HepG2 (cell line): ENCODE results near the gene BMAL1. TPM values are rescaled to one million over a fixed set of nuclear protein-coding genes. Genes with fewer than 3 reads are reported as not detected.

ENCODE experiments used
- ATAC-seq: fragments of 200-7000 bp; cut with Tn5 transposase; 3 replicates; pipeline ENCODE4 v1.9.1; 2020; ENCODE audit warnings: mild to moderate bottlenecking, moderate library complexity
- BruUV-seq: library from RNA; stranded (reverse); fragments of 400-500 nt; replicated peaks from 2 replicates; lab custom pipeline; 2021; lab: Mats Ljungman, UMichigan
- CTCF ChIA-PET: fragments of 300-600 bp; formaldehyde crosslinking; extraction: SDS; loops from one replicate; lab custom pipeline; 2021; ENCODE audit warnings: low total read pairs, inconsistent platforms, low intra/inter-chr PET ratio; lab: Yijun Ruan, JAX
- POLR2A ChIA-PET: fragments of 350-600 bp; sonication (Branson Sonifier 250); formaldehyde crosslinking; loops from one replicate; lab custom pipeline; 2020; ENCODE audit warnings: antibody characterized with exemption, inconsistent platforms; lab: Yijun Ruan, JAX
- DNase-seq: peaks from one replicate; pipeline ENCODE4 v3.0.0-alpha.2; 2015; ENCODE audit warnings: low spot score
- FAIRE-seq: peaks from 3 replicates; lab custom pipeline; 2011; peaks lifted over from hg19 to GRCh38; lab: Jason Lieb, UNC
- H2AFZ ChIP-seq: one replicate; pipeline ENCODE4 v1.6.1; 2011; ENCODE audit warnings: low read length, inconsistent platforms
- H3K27ac ChIP-seq: fragments of 300-600 bp; 3 replicates; pipeline ENCODE4 v1.8.0; 2011; ENCODE audit warnings: mixed run types, mild to moderate bottlenecking, mixed read lengths, low read length, inconsistent platforms; ENCODE audit not compliant: insufficient read depth; ENCODE audit errors: extremely low read length
- H3K27me3 ChIP-seq, 2 experiments: fragments of 200-600 bp in 1 of 2; 2 replicates in 1 of 2; 3 replicates in 1 of 2; pipeline versions ENCODE4 v1.6.0 to v1.8.0; 2011; ENCODE audit warnings: low read length in 2 of 2, mild to moderate bottlenecking in 2 of 2, moderate library complexity in 2 of 2, inconsistent platforms in 1 of 2; ENCODE audit not compliant: insufficient read depth in 2 of 2, control insufficient read depth in 1 of 2
- H3K36me3 ChIP-seq, 2 experiments: fragments of 200-600 bp in 1 of 2; replicated peaks in 1 of 2; 2 replicates in 1 of 2; 3 replicates in 1 of 2; pipeline versions ENCODE4 v1.5.1 to v1.8.0; 2011; ENCODE audit warnings: low read length in 2 of 2, inconsistent platforms in 1 of 2; ENCODE audit not compliant: insufficient read depth in 2 of 2, control insufficient read depth in 1 of 2
- H3K4me1 ChIP-seq: 2 replicates; pipeline ENCODE4 v1.5.1; 2012; ENCODE audit warnings: low read length, inconsistent platforms; ENCODE audit not compliant: insufficient read depth
- H3K4me2 ChIP-seq: 2 replicates; pipeline ENCODE4 v1.6.0; 2011; ENCODE audit warnings: low read depth, low read length, inconsistent platforms
- H3K4me3 ChIP-seq, 3 experiments: fragments of 200-600 bp in 1 of 3; sonication (generic), shearing (Covaris generic) in 1 of 3; replicated peaks in 1 of 3; 2 replicates each; pipeline ENCODE4 v1.5.1; 2011 to 2016; ENCODE audit warnings: low read length in 3 of 3, inconsistent platforms in 2 of 3, low read depth in 2 of 3, mild to moderate bottlenecking in 2 of 3, control low read depth in 1 of 3, mixed read lengths in 1 of 3; ENCODE audit not compliant: insufficient read depth in 1 of 3
- H3K79me2 ChIP-seq: one replicate; pipeline ENCODE4 v1.6.1; 2011; ENCODE audit warnings: low read length, inconsistent platforms; ENCODE audit not compliant: insufficient read depth
- H3K9ac ChIP-seq: 2 replicates; pipeline ENCODE4 v1.6.0; 2011; ENCODE audit warnings: mild to moderate bottlenecking, low read depth, low read length, inconsistent platforms; ENCODE audit not compliant: insufficient read depth
- H3K9me3 ChIP-seq: 2 replicates; pipeline ENCODE4 v1.5.1; 2012; ENCODE audit warnings: mild to moderate bottlenecking, low read length
- H4K20me1 ChIP-seq: 2 replicates; pipeline ENCODE4 v1.6.0; 2011; ENCODE audit warnings: inconsistent platforms, mild to moderate bottlenecking, low read length, moderate library complexity; ENCODE audit not compliant: insufficient read depth
- ADNP ChIP-seq: sonication (generic); formaldehyde crosslinking; IDR thresholded peaks from 2 replicates; pipeline ENCODE4 v1.4.0; 2020; ENCODE audit warnings: missing genetic modification reagents
- AKAP8 ChIP-seq: sonication (generic); formaldehyde crosslinking; IDR thresholded peaks from 2 replicates; pipeline ENCODE4 v1.5.1; 2020; ENCODE audit warnings: mild to moderate bottlenecking, missing genetic modification reagents
- HIVEP1 ChIP-seq: sonication (generic); formaldehyde crosslinking; IDR thresholded peaks from 2 replicates; pipeline ENCODE4 v1.4.0; 2020; ENCODE audit warnings: mild to moderate bottlenecking, missing genetic modification reagents
- ISL2 ChIP-seq: sonication (generic); formaldehyde crosslinking; IDR thresholded peaks from 2 replicates; pipeline ENCODE4 v1.5.0; 2020; ENCODE audit warnings: missing genetic modification reagents
- MATR3 ChIP-seq: sonication (generic); formaldehyde crosslinking; IDR thresholded peaks from 2 replicates; pipeline ENCODE4 v1.4.0; 2020; ENCODE audit warnings: missing genetic modification reagents
- NFIC ChIP-seq: IDR thresholded peaks from 2 replicates; pipeline ENCODE4 v1.6.1; 2012; ENCODE audit warnings: mild to moderate bottlenecking, low read length, inconsistent platforms
- POLR2G ChIP-seq: fragments of 200-400 bp; formaldehyde crosslinking; IDR thresholded peaks from 2 replicates; pipeline ENCODE4 v1.6.1; 2018; ENCODE audit warnings: mild to moderate bottlenecking, low read depth, low read length, moderate library complexity
- RNF2 ChIP-seq: fragments of 450-650 bp; conservative IDR thresholded peaks from 2 replicates; pipeline ENCODE4 v1.6.1; 2016; ENCODE audit warnings: low read depth
- SOX6 ChIP-seq, 2 experiments: fragments of 450-650 bp in 1 of 2; sonication (generic) in 1 of 2; formaldehyde crosslinking in 1 of 2; IDR thresholded peaks; 2 replicates each; pipeline versions ENCODE4 v1.4.0 to v1.6.1; 2017 to 2020; ENCODE audit warnings: antibody characterized with exemption in 1 of 2, mild to moderate bottlenecking in 1 of 2, missing genetic modification reagents in 1 of 2
- TBP ChIP-seq: sonication (generic); formaldehyde crosslinking; IDR thresholded peaks from 2 replicates; pipeline ENCODE4 v1.5.0; 2020; ENCODE audit warnings: missing genetic modification reagents
- TBX3 ChIP-seq: fragments of 450-650 bp; IDR thresholded peaks from 2 replicates; pipeline ENCODE4 v1.6.1; 2017; ENCODE audit warnings: antibody characterized with exemption, mild to moderate bottlenecking, inconsistent platforms, borderline replicate concordance
- ZBTB3 ChIP-seq: sonication (generic); formaldehyde crosslinking; IDR thresholded peaks from 2 replicates; pipeline ENCODE4 v1.4.0; 2020; ENCODE audit warnings: low read depth, mild to moderate bottlenecking, moderate library complexity, missing genetic modification reagents, borderline replicate concordance
- ZFY ChIP-seq: sonication (generic); formaldehyde crosslinking; IDR thresholded peaks from 2 replicates; pipeline ENCODE4 v1.4.0; 2020; ENCODE audit warnings: missing genetic modification reagents
- ZNF749 ChIP-seq: sonication (generic); formaldehyde crosslinking; IDR thresholded peaks from 2 replicates; pipeline ENCODE4 v1.8.0; 2022; ENCODE audit warnings: mild to moderate bottlenecking, missing genetic modification reagents, moderate library complexity, borderline replicate concordance
- ZNF768 ChIP-seq: sonication (generic); formaldehyde crosslinking; IDR thresholded peaks from 2 replicates; pipeline ENCODE4 v1.4.0; 2020; ENCODE audit warnings: missing genetic modification reagents
- ZNF790 ChIP-seq: sonication (generic); formaldehyde crosslinking; IDR thresholded peaks from 2 replicates; pipeline ENCODE4 v1.8.0; 2022; ENCODE audit warnings: missing genetic modification reagents, mild to moderate bottlenecking, borderline replicate concordance
- ZSCAN5A ChIP-seq: sonication (generic); formaldehyde crosslinking; IDR thresholded peaks from 2 replicates; pipeline ENCODE4 v1.8.0; 2022; ENCODE audit warnings: mild to moderate bottlenecking, missing genetic modification reagents, borderline replicate concordance
- WGBS: methylation state at CpG from one replicate; pipeline ENCODE4 v1.1.6; 2017; ENCODE audit warnings: low lambda C conversion rate; 5-methylcytosine and 5-hydroxymethylcytosine counted together
- in situ Hi-C: cut with HindIII; loops from 2 replicates; pipeline ENCODE4 v1.10.0; 2017; ENCODE audit warnings: low pct_unique_long_range_greater_than_20kb; ENCODE audit not compliant: extremely low pct_ligation_motif_present
- intact Hi-C: fragments of 100-400 bp; cut with micrococcal nuclease; formaldehyde crosslinking; loops from one replicate; pipeline ENCODE4 v1.10.0; 2022; ENCODE audit not compliant: unreplicated experiment
- polyA plus RNA-seq, 8 experiments: library from polyadenylated mRNA; depleted of rRNA in 3 of 8; stranded (reverse) in 7 of 8; unstranded in 1 of 8; fragments of >200 nt; fragmentation: Illumina TruSeq in 4 of 8; extraction: Trizol in 4 of 8; gene quantifications; 2 replicates each; pipeline versions ENCODE4 v1.2.1 to v1.2.3, GENCODE V29; 2011 to 2016; ENCODE audit warnings: low read depth in 4 of 8, missing spikeins in 1 of 8, mixed read lengths in 1 of 8; ENCODE audit not compliant: insufficient read depth in 1 of 8
- total RNA-seq, 5 experiments: library from RNA; depleted of rRNA; stranded (reverse); fragments of >200 nt; fragmentation: Illumina TruSeq; extraction: Trizol; gene quantifications; 2 replicates each; pipeline ENCODE4 v1.2.3, GENCODE V29; 2016; ENCODE audit warnings: low read depth in 1 of 5
- TF ChIP-seq, protein P1 (sequence below): sonication (generic); formaldehyde crosslinking; IDR thresholded peaks from 2 replicates; pipeline ENCODE4 v1.5.0; 2020; ENCODE audit warnings: missing genetic modification reagents, mild to moderate bottlenecking, borderline replicate concordance
- TF ChIP-seq, protein P2 (sequence below): sonication (generic); formaldehyde crosslinking; IDR thresholded peaks from 2 replicates; pipeline ENCODE4 v1.4.0; 2020; ENCODE audit warnings: mild to moderate bottlenecking, missing genetic modification reagents

The BMAL1 gene
- total and polyA plus RNA-seq, 2 of the 13 experiments (the other 11 are each of a cell fraction or from before 2014, with no cell fraction given) = 4.5 to 4.8 TPM

GRCh38 chr11:13229711-13230318 lies 47.8 kb upstream of the BMAL1 start:
- POLR2A ChIA-PET = no interaction called here
- ATAC-seq (no peak), FAIRE-seq (no peak)

More at GRCh38 chr11:13229711-13230318, 47.8 kb upstream of the BMAL1 start:
- no peak overlapping the region for H3K9ac ChIP-seq
- H3K4me3 ChIP-seq = no peak overlapping the region
- H2AFZ ChIP-seq = no peak overlapping the region
- H3K27ac ChIP-seq = no peak overlapping the region
- no peak for TF ChIP-seq ZBTB3 (CRISPR knock-in tag)
- no peak for TF ChIP-seq ZNF749 (CRISPR knock-in tag)
- TF ChIP-seq HIVEP1 = no peak
- no peak for TF ChIP-seq POLR2G
- TF ChIP-seq NFIC = no peak
- TF ChIP-seq ZSCAN5A (CRISPR knock-in tag) = no peak
- TF ChIP-seq, protein P1, sequence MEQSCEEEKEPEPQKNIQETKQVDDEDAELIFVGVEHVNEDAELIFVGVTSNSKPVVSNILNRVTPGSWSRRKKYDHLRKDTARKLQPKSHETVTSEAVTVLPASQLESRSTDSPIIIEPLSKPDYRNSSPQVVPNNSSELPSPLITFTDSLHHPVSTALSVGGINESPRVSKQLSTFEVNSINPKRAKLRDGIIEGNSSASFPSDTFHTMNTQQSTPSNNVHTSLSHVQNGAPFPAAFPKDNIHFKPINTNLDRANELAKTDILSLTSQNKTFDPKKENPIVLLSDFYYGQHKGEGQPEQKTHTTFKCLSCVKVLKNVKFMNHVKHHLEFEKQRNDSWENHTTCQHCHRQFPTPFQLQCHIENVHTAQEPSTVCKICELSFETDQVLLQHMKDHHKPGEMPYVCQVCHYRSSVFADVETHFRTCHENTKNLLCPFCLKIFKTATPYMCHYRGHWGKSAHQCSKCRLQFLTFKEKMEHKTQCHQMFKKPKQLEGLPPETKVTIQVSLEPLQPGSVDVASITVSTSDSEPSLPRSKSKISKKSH (CRISPR knock-in tag) = no peak
- TF ChIP-seq ZNF790 (CRISPR knock-in tag) = no peak
- TF ChIP-seq ZNF768 (CRISPR knock-in tag) = no peak
- TF ChIP-seq MATR3 = no peak
- no peak for TF ChIP-seq AKAP8
- no peak for TF ChIP-seq SOX6 (IDR thresholded peaks at IDR 0.05)
- no peak for TF ChIP-seq SOX6 (CRISPR knock-in tag; IDR thresholded peaks at IDR 0.05)
- no peak for TF ChIP-seq ISL2
- TF ChIP-seq RNF2 = no peak
- no peak for TF ChIP-seq ZFY (CRISPR knock-in tag)
- TF ChIP-seq ADNP (CRISPR knock-in tag) = no peak
- no peak for TF ChIP-seq TBP
- TF ChIP-seq, protein P2, sequence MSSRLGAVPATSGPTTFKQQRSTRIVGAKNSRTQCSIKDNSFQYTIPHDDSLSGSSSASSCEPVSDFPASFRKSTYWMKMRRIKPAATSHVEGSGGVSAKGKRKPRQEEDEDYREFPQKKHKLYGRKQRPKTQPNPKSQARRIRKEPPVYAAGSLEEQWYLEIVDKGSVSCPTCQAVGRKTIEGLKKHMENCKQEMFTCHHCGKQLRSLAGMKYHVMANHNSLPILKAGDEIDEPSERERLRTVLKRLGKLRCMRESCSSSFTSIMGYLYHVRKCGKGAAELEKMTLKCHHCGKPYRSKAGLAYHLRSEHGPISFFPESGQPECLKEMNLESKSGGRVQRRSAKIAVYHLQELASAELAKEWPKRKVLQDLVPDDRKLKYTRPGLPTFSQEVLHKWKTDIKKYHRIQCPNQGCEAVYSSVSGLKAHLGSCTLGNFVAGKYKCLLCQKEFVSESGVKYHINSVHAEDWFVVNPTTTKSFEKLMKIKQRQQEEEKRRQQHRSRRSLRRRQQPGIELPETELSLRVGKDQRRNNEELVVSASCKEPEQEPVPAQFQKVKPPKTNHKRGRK (CRISPR knock-in tag) = no peak
- TF ChIP-seq TBX3 = no peak
- CTCF ChIA-PET = no interaction called here
- WGBS = 0% methylated on average over 1 of the region's 2 CpGs
- in situ Hi-C loops = no loop called here
- no peaks in the 10 kb centered on the region for H3K79me2 ChIP-seq
- no peaks in the 10 kb centered on the region for H4K20me1 ChIP-seq
- H3K4me2 ChIP-seq = no peak overlapping the region
- BruUV-seq = no TSS peak
- no peaks in the 10 kb centered on the region for H3K9me3 ChIP-seq
- intact Hi-C loops = no loop called here
- H3K27me3 ChIP-seq = peaks cover 2 to 8% of the 10 kb centered on the region in 2 experiments; a peak in 4 of 5 replicates
- no peaks in the 10 kb centered on the region for H3K36me3 ChIP-seq
- H3K4me1 ChIP-seq = no peaks in the 10 kb centered on the region
- DNase-seq = no peak
